IMR-90 (cell line): Measurements from ENCODE around the gene SYNGR2. TPM values are rescaled to one million over a fixed set of nuclear protein-coding genes. Genes with fewer than 3 reads are reported as not detected.
A peak's percentile ranks its signal among the peaks of the same experiment; 100 is the strongest.

Experiments
- ATAC-seq: fragments of 200-7000 bp; cut with Tn5 transposase; 2 replicates; pipeline ENCODE4 v1.9.1; 2020; ENCODE audit warnings: low read depth, mild to moderate bottlenecking, moderate library complexity
- BruUV-seq: library from RNA; stranded (reverse); fragments of 400-500 nt; replicated peaks from 2 replicates; lab custom pipeline; 2021; lab: Mats Ljungman, UMichigan
- CTCF ChIA-PET: fragments of 300-600 bp; formaldehyde crosslinking; extraction: SDS; loops from one replicate; lab custom pipeline; 2021; ENCODE audit warnings: antibody characterized with exemption; lab: Yijun Ruan, JAX
- POLR2A ChIA-PET: fragments of 300-600 bp; sonication (Branson Sonifier 250); formaldehyde crosslinking; loops from one replicate; lab custom pipeline; 2022; ENCODE audit warnings: antibody characterized with exemption; ENCODE audit not compliant: unreplicated experiment; lab: Charles Lee
- DNase-seq: peaks from one replicate; pipeline ENCODE4 v3.0.0; 2013
- H2AFZ ChIP-seq: replicated peaks from 2 replicates; pipeline ENCODE3; 2013; ENCODE audit warnings: low read length, mild to moderate bottlenecking; ENCODE audit not compliant: poor library complexity
- H2AK5ac ChIP-seq: 2 replicates; pipeline ENCODE4 v1.6.1; 2013; ENCODE audit warnings: low read depth, low read length, inconsistent platforms
- H2AK9ac ChIP-seq: replicated peaks from 2 replicates; pipeline ENCODE3; 2013; ENCODE audit warnings: mild to moderate bottlenecking, low read depth, low read length, moderate library complexity; ENCODE audit not compliant: poor library complexity
- H2BK120ac ChIP-seq: 2 replicates; pipeline ENCODE4 v1.6.1; 2013; ENCODE audit warnings: low read depth, low read length, inconsistent platforms
- H2BK15ac ChIP-seq: 3 replicates; pipeline ENCODE4 v1.6.1; 2013; ENCODE audit warnings: low read depth, low read length, inconsistent platforms
- H2BK20ac ChIP-seq: 2 replicates; pipeline ENCODE4 v1.6.1; 2013; ENCODE audit warnings: low read depth, mild to moderate bottlenecking, inconsistent platforms, low read length, moderate library complexity
- H2BK5ac ChIP-seq: 2 replicates; pipeline ENCODE4 v1.6.1; 2013; ENCODE audit warnings: mild to moderate bottlenecking, low read depth, low read length, inconsistent platforms; ENCODE audit not compliant: poor library complexity, severe bottlenecking
- H3K14ac ChIP-seq: replicated peaks from 2 replicates; pipeline ENCODE4 v1.6.1; 2013; ENCODE audit warnings: low read depth, low read length, inconsistent platforms
- H3K18ac ChIP-seq: 2 replicates; pipeline ENCODE4 v1.6.1; 2013; ENCODE audit warnings: low read depth, low read length, control low read depth
- H3K23ac ChIP-seq: 2 replicates; pipeline ENCODE4 v1.6.1; 2013; ENCODE audit warnings: low read depth, low read length, inconsistent platforms
- H3K27ac ChIP-seq: 2 replicates; pipeline ENCODE4 v1.5.1; 2013; ENCODE audit warnings: mild to moderate bottlenecking, control low read depth, low read length; ENCODE audit not compliant: insufficient read depth
- H3K27me3 ChIP-seq: 2 replicates; pipeline ENCODE4 v1.6.1; 2013; ENCODE audit warnings: low read length; ENCODE audit not compliant: control insufficient read depth, insufficient read depth
- H3K36me3 ChIP-seq: 2 replicates; pipeline ENCODE4 v1.6.1; 2013; ENCODE audit warnings: low read length, mixed read lengths; ENCODE audit not compliant: control insufficient read depth, insufficient read depth
- H3K4ac ChIP-seq: 2 replicates; pipeline ENCODE4 v1.6.1; 2013; ENCODE audit warnings: low read depth, low read length, inconsistent platforms
- H3K4me1 ChIP-seq: 2 replicates; pipeline ENCODE4 v1.6.1; 2013; ENCODE audit warnings: low read length, mixed read lengths; ENCODE audit not compliant: control insufficient read depth, insufficient read depth
- H3K4me2 ChIP-seq: 2 replicates; pipeline ENCODE4 v1.6.1; 2013; ENCODE audit warnings: low read depth, mild to moderate bottlenecking, control low read depth, low read length, moderate library complexity
- H3K4me3 ChIP-seq: 2 replicates; pipeline ENCODE4 v1.5.1; 2013; ENCODE audit warnings: low read depth, mild to moderate bottlenecking, control low read depth, low read length, moderate library complexity; ENCODE audit not compliant: insufficient read depth
- H3K56ac ChIP-seq: 2 replicates; pipeline ENCODE4 v1.6.1; 2013; ENCODE audit warnings: low read length, inconsistent platforms; ENCODE audit not compliant: insufficient read depth; ENCODE audit errors: extremely low read depth
- H3K79me1 ChIP-seq, 2 experiments: 2 replicates each; pipeline ENCODE4 v1.6.1; 2013; ENCODE audit warnings: low read length in 2 of 2, inconsistent platforms in 1 of 2, low read depth in 1 of 2
- H3K9ac ChIP-seq: 2 replicates; pipeline ENCODE4 v1.6.1; 2013; ENCODE audit warnings: low read depth, low read length, control low read depth
- H3K9me1 ChIP-seq: 2 replicates; pipeline ENCODE4 v1.6.1; 2013; ENCODE audit warnings: low read length, inconsistent platforms; ENCODE audit not compliant: insufficient read depth
- H3K9me3 ChIP-seq: 2 replicates; pipeline ENCODE4 v1.6.1; 2013; ENCODE audit warnings: low read length; ENCODE audit not compliant: control insufficient read depth, insufficient read depth
- H4K20me1 ChIP-seq: 2 replicates; pipeline ENCODE4 v1.6.1; 2013; ENCODE audit warnings: low read length, inconsistent platforms; ENCODE audit not compliant: insufficient read depth
- H4K5ac ChIP-seq: 2 replicates; pipeline ENCODE4 v1.6.1; 2013; ENCODE audit warnings: mild to moderate bottlenecking, low read depth, low read length, control low read depth
- H4K8ac ChIP-seq, 2 experiments: 2 replicates each; pipeline ENCODE4 v1.6.1; 2013; ENCODE audit warnings: low read depth in 2 of 2, low read length in 2 of 2, control low read depth in 1 of 2, inconsistent platforms in 1 of 2
- H4K91ac ChIP-seq: 2 replicates; pipeline ENCODE4 v1.6.1; 2013; ENCODE audit warnings: low read depth, low read length, inconsistent platforms; ENCODE audit not compliant: insufficient read depth
- BHLHE40 ChIP-seq: fragments of 150-350 bp; IDR thresholded peaks from 2 replicates; pipeline ENCODE4 v1.6.1; 2016; ENCODE audit warnings: mild to moderate bottlenecking, low read depth, low read length
- CTCF ChIP-seq: conservative IDR thresholded peaks from 2 replicates; pipeline ENCODE4 v1.5.1; 2012; ENCODE audit warnings: mild to moderate bottlenecking, low read depth, low read length, improper control_type of control experiment
- FOS ChIP-seq: fragments of 150-350 bp; IDR thresholded peaks from 2 replicates; pipeline ENCODE4 v1.6.1; 2016; ENCODE audit warnings: low read depth, low read length
- MAFK ChIP-seq: IDR thresholded peaks from 2 replicates; pipeline ENCODE4 v1.6.1; 2012; ENCODE audit warnings: low read depth, low read length, improper control_type of control experiment
- POLR2A ChIP-seq: IDR thresholded peaks from 2 replicates; pipeline ENCODE4 v1.6.1; 2012; ENCODE audit warnings: mild to moderate bottlenecking, low read depth, low read length
- WGBS, 2 experiments: methylation state at CpG; one replicate each; pipeline versions ENCODE4 v1.1.5 to v1.1.7; 2013; ENCODE audit warnings: missing lambda C conversion rate in 2 of 2; ENCODE audit not compliant: insufficient read length in 1 of 2; ENCODE audit errors: extremely low coverage in 2 of 2; 5-methylcytosine and 5-hydroxymethylcytosine counted together
- dilution Hi-C: fragments of 300-500 bp; cut with HindIII; formaldehyde crosslinking; loops from one replicate; pipeline ENCODE4 v1.14.3; 2018; ENCODE audit warnings: low sequenced_read_pairs; ENCODE audit not compliant: unreplicated experiment
- in situ Hi-C: fragments of 300-500 bp; cut with MboI; formaldehyde crosslinking; loops from 3 replicates; pipeline ENCODE4 v1.14.3; 2019; ENCODE audit warnings: low sequenced_read_pairs, inconsistent platforms, mixed read lengths
- intact Hi-C: fragments of 100-400 bp; cut with micrococcal nuclease; formaldehyde crosslinking; loops from 2 replicates; pipeline ENCODE4 v1.10.0; 2022
- polyA plus RNA-seq, 3 experiments: library from polyadenylated mRNA; depleted of rRNA; stranded (reverse); fragments of >200 nt; gene quantifications; 2 replicates each; pipeline ENCODE4 v1.2.3, GENCODE V29; 2012; ENCODE audit warnings: low replicate concordance in 1 of 3
- total RNA-seq: library from RNA; depleted of rRNA; stranded (reverse); fragments of >200 nt; gene quantifications from 2 replicates; pipeline ENCODE4 v1.2.3, GENCODE V29; 2012

Gene SYNGR2
- total and polyA plus RNA-seq, 2 of the 4 experiments (the other 2 are of a cell fraction) = 11.1 to 63.1 TPM

- Histone ChIP-seq H2BK120ac (no peak overlapping the region), H3K56ac (no peak overlapping the region), H3K27ac (no peak overlapping the region), H4K5ac (no peak overlapping the region), H3K4me1 (peaks cover 3% of the 10 kb centered on the region; the same call in 1 of the 2 replicates), H2BK15ac (no peak overlapping the region), H3K4ac (no peak overlapping the region), H3K18ac (no peak overlapping the region), H4K20me1 (no peaks in the 10 kb centered on the region), H3K23ac (no peak overlapping the region), H2BK5ac (no peak overlapping the region), H4K8ac (no peak overlapping the region), H3K9ac (no peak overlapping the region), H3K27me3 (no peaks in the 10 kb centered on the region; the same call in 1 of the 2 replicates), H2AK5ac (no peak overlapping the region), H3K14ac (no peak overlapping the region), H3K4me3 (no peak overlapping the region), H3K79me1 (no peaks in the 10 kb centered on the region), H2AFZ (peak overlapping the region; percentile 60), H3K9me3 (no peaks in the 10 kb centered on the region), H2AK9ac (no peak overlapping the region), H2BK20ac (no peak overlapping the region), H3K9me1 (no peaks in the 10 kb centered on the region), H3K4me2 (no peak overlapping the region), H4K91ac (no peak overlapping the region), H3K36me3 (no peaks in the 10 kb centered on the region)
- ChIA-PET POLR2A (no interaction called here), CTCF (no interaction called here)
- ATAC-seq (no peak), DNase-seq (no peak)
- BruUV-seq = no TSS peak
- dilution Hi-C loops (no loop called here), intact Hi-C loops (no loop called here), in situ Hi-C loops (no loop called here)
- 53% methylated on average over 9 of the region's 14 CpGs; no CpG with 5 or more reads in 1 of the 2 experiments for WGBS, 2 experiments
- no peak for TF ChIP-seq FOS
- TF ChIP-seq BHLHE40 = no peak
- no peak for TF ChIP-seq MAFK
- TF ChIP-seq POLR2A = no peak
- TF ChIP-seq CTCF = no peak
Observed at GRCh38 chr17:78148286-78149016, 19.9 kb upstream of the SYNGR2 start.
